ENCODE data around the gene ABCA12.

DNA sequence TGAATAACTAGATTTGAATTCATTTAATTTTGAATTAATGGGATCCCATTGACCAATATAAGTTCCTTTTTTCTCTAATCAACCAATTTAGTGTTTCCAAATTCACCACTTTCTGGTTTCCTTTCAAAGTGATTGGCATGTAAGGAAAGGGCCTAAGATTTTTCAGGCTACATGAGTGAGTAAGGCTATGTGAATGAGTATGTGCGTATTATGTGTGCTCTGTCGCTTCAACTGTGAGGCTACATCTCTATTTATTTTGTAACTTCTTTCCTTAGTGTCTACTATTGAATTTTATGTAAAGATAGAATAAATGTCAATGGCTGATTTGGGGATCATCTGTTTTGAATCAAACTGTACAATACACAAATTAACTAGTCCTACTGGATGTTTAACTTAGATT lies 110.6 kb downstream of the ABCA12 start:
- no peak for TF ChIP-seq EZH2 (IDR thresholded peaks at IDR 0.05; ENCODE audit: borderline replicate concordance, control insufficient read depth, low read depth, low read length)
- TF ChIP-seq, protein P1, sequence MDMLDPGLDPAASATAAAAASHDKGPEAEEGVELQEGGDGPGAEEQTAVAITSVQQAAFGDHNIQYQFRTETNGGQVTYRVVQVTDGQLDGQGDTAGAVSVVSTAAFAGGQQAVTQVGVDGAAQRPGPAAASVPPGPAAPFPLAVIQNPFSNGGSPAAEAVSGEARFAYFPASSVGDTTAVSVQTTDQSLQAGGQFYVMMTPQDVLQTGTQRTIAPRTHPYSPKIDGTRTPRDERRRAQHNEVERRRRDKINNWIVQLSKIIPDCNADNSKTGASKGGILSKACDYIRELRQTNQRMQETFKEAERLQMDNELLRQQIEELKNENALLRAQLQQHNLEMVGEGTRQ (IDR thresholded peaks at IDR 0.05; ENCODE audit: borderline replicate concordance, low read depth, low read length), result no peak
- TF ChIP-seq BRCA1 (IDR thresholded peaks at IDR 0.05; ENCODE audit: low read depth, low read length), result no peak
- no peak for TF ChIP-seq SIN3A (IDR thresholded peaks at IDR 0.05; ENCODE audit: low read depth, low read length)
- TF ChIP-seq, protein P2, sequence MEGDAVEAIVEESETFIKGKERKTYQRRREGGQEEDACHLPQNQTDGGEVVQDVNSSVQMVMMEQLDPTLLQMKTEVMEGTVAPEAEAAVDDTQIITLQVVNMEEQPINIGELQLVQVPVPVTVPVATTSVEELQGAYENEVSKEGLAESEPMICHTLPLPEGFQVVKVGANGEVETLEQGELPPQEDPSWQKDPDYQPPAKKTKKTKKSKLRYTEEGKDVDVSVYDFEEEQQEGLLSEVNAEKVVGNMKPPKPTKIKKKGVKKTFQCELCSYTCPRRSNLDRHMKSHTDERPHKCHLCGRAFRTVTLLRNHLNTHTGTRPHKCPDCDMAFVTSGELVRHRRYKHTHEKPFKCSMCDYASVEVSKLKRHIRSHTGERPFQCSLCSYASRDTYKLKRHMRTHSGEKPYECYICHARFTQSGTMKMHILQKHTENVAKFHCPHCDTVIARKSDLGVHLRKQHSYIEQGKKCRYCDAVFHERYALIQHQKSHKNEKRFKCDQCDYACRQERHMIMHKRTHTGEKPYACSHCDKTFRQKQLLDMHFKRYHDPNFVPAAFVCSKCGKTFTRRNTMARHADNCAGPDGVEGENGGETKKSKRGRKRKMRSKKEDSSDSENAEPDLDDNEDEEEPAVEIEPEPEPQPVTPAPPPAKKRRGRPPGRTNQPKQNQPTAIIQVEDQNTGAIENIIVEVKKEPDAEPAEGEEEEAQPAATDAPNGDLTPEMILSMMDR (IDR thresholded peaks at IDR 0.05 in 2 of 3, conservative IDR thresholded peaks at IDR 0.05 in 1 of 3; ENCODE audit: control insufficient read depth in 2 of 3, extremely low read depth in 1 of 3, insufficient read depth in 1 of 3, low read depth in 3 of 3, low read length in 3 of 3), result no peak
